Activated T-helper 17 cell treated with anti-CD3 and anti-CD28 coated beads, Interleukin-2, amount 50 U/mL, for 72 hours (primary cell): Measurements from ENCODE around the gene CEP128. TPM values are rescaled to one million over a fixed set of nuclear protein-coding genes. Genes with fewer than 3 reads are reported as not detected.

Experiments used
- ATAC-seq: fragments of 150-1000 bp; cut with Tn5 transposase; replicated peaks from 2 replicates; pipeline ENCODE4 v1.10.0; 2021; ENCODE audit warnings: mild to moderate bottlenecking, moderate library complexity
- H3K27ac Mint-ChIP-seq: one replicate; pipeline ENCODE4 v1.8.0; 2022; ENCODE audit warnings: mixed read lengths
- H3K27me3 Mint-ChIP-seq: one replicate; pipeline ENCODE4 v1.8.0; 2022; ENCODE audit warnings: mixed read lengths
- H3K36me3 Mint-ChIP-seq: one replicate; pipeline ENCODE4 v1.8.0; 2022; ENCODE audit warnings: low read depth, mild to moderate bottlenecking, mixed read lengths
- H3K4me1 Mint-ChIP-seq: one replicate; pipeline ENCODE4 v1.8.0; 2022; ENCODE audit warnings: mixed read lengths
- H3K4me3 Mint-ChIP-seq: one replicate; pipeline ENCODE4 v1.8.0; 2022; ENCODE audit warnings: mild to moderate bottlenecking, mixed read lengths
- H3K9me3 Mint-ChIP-seq: one replicate; pipeline ENCODE4 v1.8.0; 2022; ENCODE audit warnings: mixed read lengths
- total RNA-seq, 2 donors: library from RNA; stranded (reverse); gene quantifications; one replicate each; pipeline ENCODE4 v1.2.3, GENCODE V29; 2022

Gene CEP128
- total RNA-seq, 2 donors from 2014 or later = 23.4 to 34.6 TPM

GRCh38 chr14:80669426-80669825, 272.1 kb downstream of the CEP128 start:
- Mint-ChIP-seq H3K4me3 (no peak overlapping the region), H3K9me3 (peaks cover 18% of the 10 kb centered on the region), H3K4me1 (no peaks in the 10 kb centered on the region), H3K36me3 (no peaks in the 10 kb centered on the region), H3K27ac (no peak overlapping the region), H3K27me3 (no peaks in the 10 kb centered on the region)
- ATAC-seq = no peak

- ATAC-seq = peak; percentile 23
- Mint-ChIP-seq H3K9me3 (peaks cover 18% of the 10 kb centered on the region), H3K4me1 (no peaks in the 10 kb centered on the region)
These were observed 277.0 kb downstream of the CEP128 start for GRCh38 chr14:80664576-80664975.

GRCh38 chr14:80663541-80663940, 278.0 kb downstream of the CEP128 start:
- Mint-ChIP-seq H3K27me3 (no peaks in the 10 kb centered on the region), H3K27ac (no peak overlapping the region), H3K9me3 (peaks cover 12% of the 10 kb centered on the region), H3K4me1 (no peaks in the 10 kb centered on the region), H3K4me3 (no peak overlapping the region), H3K36me3 (no peaks in the 10 kb centered on the region)
- no peak for ATAC-seq

More at GRCh38 chr14:80664576-80664975, 277.0 kb downstream of the CEP128 start:
- H3K27me3 Mint-ChIP-seq = no peaks in the 10 kb centered on the region
- H3K27ac Mint-ChIP-seq = no peak overlapping the region
- H3K4me3 Mint-ChIP-seq = no peak overlapping the region
- H3K36me3 Mint-ChIP-seq = no peaks in the 10 kb centered on the region

- Mint-ChIP-seq H3K36me3 (no peaks in the 10 kb centered on the region), H3K9me3 (no peaks in the 10 kb centered on the region), H3K27ac (no peak overlapping the region), H3K27me3 (no peaks in the 10 kb centered on the region), H3K4me1 (no peaks in the 10 kb centered on the region), H3K4me3 (no peak overlapping the region)
- no peak for ATAC-seq
These were observed 281.8 kb downstream of the CEP128 start for GRCh38 chr14:80659783-80660182.

GRCh38 chr14:80658733-80659132, 282.8 kb downstream of the CEP128 start:
- no peak for ATAC-seq
- no peak overlapping the region for H3K4me3 Mint-ChIP-seq
- no peaks in the 10 kb centered on the region for H3K4me1 Mint-ChIP-seq
- no peak overlapping the region for H3K27ac Mint-ChIP-seq
- no peaks in the 10 kb centered on the region for H3K9me3 Mint-ChIP-seq
- no peaks in the 10 kb centered on the region for H3K27me3 Mint-ChIP-seq
- H3K36me3 Mint-ChIP-seq = no peaks in the 10 kb centered on the region

GRCh38 chr14:80658155-80658554, 283.4 kb downstream of the CEP128 start:
- no peaks in the 10 kb centered on the region for H3K9me3 Mint-ChIP-seq
- H3K27me3 Mint-ChIP-seq = no peaks in the 10 kb centered on the region
- no peak overlapping the region for H3K27ac Mint-ChIP-seq
- no peak for ATAC-seq
- no peaks in the 10 kb centered on the region for H3K4me1 Mint-ChIP-seq
- H3K4me3 Mint-ChIP-seq = no peak overlapping the region
- H3K36me3 Mint-ChIP-seq = no peaks in the 10 kb centered on the region

- Mint-ChIP-seq H3K4me1 (no peaks in the 10 kb centered on the region), H3K27me3 (no peaks in the 10 kb centered on the region), H3K9me3 (peaks cover 4% of the 10 kb centered on the region), H3K4me3 (no peak overlapping the region), H3K36me3 (no peaks in the 10 kb centered on the region), H3K27ac (no peak overlapping the region)
- ATAC-seq = no peak
These were observed 287.6 kb downstream of the CEP128 start for GRCh38 chr14:80653956-80654355.

- no peak for ATAC-seq
- Mint-ChIP-seq H3K9me3 (no peaks in the 10 kb centered on the region), H3K27me3 (no peaks in the 10 kb centered on the region), H3K27ac (no peak overlapping the region), H3K4me3 (no peak overlapping the region), H3K36me3 (no peaks in the 10 kb centered on the region), H3K4me1 (no peaks in the 10 kb centered on the region)
These were observed 295.7 kb downstream of the CEP128 start for GRCh38 chr14:80645667-80646413.

- Mint-ChIP-seq H3K36me3 (no peaks in the 10 kb centered on the region), H3K27ac (no peak overlapping the region), H3K4me3 (no peak overlapping the region), H3K27me3 (no peaks in the 10 kb centered on the region), H3K9me3 (no peaks in the 10 kb centered on the region), H3K4me1 (no peaks in the 10 kb centered on the region)
- ATAC-seq = no peak
These were observed 296.7 kb downstream of the CEP128 start for GRCh38 chr14:80644826-80645225.

- no peaks in the 10 kb centered on the region for H3K4me1 Mint-ChIP-seq
- no peaks in the 10 kb centered on the region for H3K36me3 Mint-ChIP-seq
- H3K27me3 Mint-ChIP-seq = no peaks in the 10 kb centered on the region
- no peak for ATAC-seq
- no peak overlapping the region for H3K27ac Mint-ChIP-seq
- no peaks in the 10 kb centered on the region for H3K9me3 Mint-ChIP-seq
- no peak overlapping the region for H3K4me3 Mint-ChIP-seq
These were observed 302.7 kb downstream of the CEP128 start for GRCh38 chr14:80638620-80639515.

- Mint-ChIP-seq H3K27me3 (no peaks in the 10 kb centered on the region), H3K4me1 (no peaks in the 10 kb centered on the region), H3K9me3 (no peaks in the 10 kb centered on the region), H3K36me3 (no peaks in the 10 kb centered on the region), H3K4me3 (no peak overlapping the region), H3K27ac (no peak overlapping the region)
- no peak for ATAC-seq
These were observed 303.6 kb downstream of the CEP128 start for GRCh38 chr14:80637756-80638619.

- H3K36me3 Mint-ChIP-seq = no peaks in the 10 kb centered on the region
- ATAC-seq = no peak
- no peaks in the 10 kb centered on the region for H3K27me3 Mint-ChIP-seq
These were observed 305.5 kb downstream of the CEP128 start for GRCh38 chr14:80636071-80636470.

GRCh38 chr14:80634106-80634758, 307.3 kb downstream of the CEP128 start:
- Mint-ChIP-seq H3K4me1 (no peaks in the 10 kb centered on the region), H3K36me3 (no peaks in the 10 kb centered on the region), H3K27me3 (no peaks in the 10 kb centered on the region), H3K9me3 (no peaks in the 10 kb centered on the region), H3K4me3 (no peak overlapping the region), H3K27ac (no peak overlapping the region)
- no peak for ATAC-seq

More at GRCh38 chr14:80636071-80636470, 305.5 kb downstream of the CEP128 start:
- no peaks in the 10 kb centered on the region for H3K4me1 Mint-ChIP-seq
- no peaks in the 10 kb centered on the region for H3K9me3 Mint-ChIP-seq
- no peak overlapping the region for H3K4me3 Mint-ChIP-seq
- H3K27ac Mint-ChIP-seq = no peak overlapping the region

- peaks cover 7% of the 10 kb centered on the region for H3K9me3 Mint-ChIP-seq
- H3K27ac Mint-ChIP-seq = no peak overlapping the region
- no peak for ATAC-seq
- H3K4me1 Mint-ChIP-seq = no peaks in the 10 kb centered on the region
- no peak overlapping the region for H3K4me3 Mint-ChIP-seq
- no peaks in the 10 kb centered on the region for H3K27me3 Mint-ChIP-seq
- no peaks in the 10 kb centered on the region for H3K36me3 Mint-ChIP-seq
These were observed 311.9 kb downstream of the CEP128 start for GRCh38 chr14:80629606-80630005.
